Gastrocnemius medialis (tissue), 4 donors: ENCODE results near the gene ZFAND6.

ENCODE experiments used
- CTCF ChIP-seq, 5 experiments: fragments of 450-650 bp in 3 of 5; fragments of 200-600 bp in 2 of 5; sonication (generic) in 2 of 5; IDR thresholded peaks in 4 of 5; conservative IDR thresholded peaks in 1 of 5; 1 replicate in 4 of 5; 2 replicates in 1 of 5; pipeline ENCODE4 v1.5.1; 2016 to 2019; ENCODE audit warnings: antibody characterized with exemption in 5 of 5, mild to moderate bottlenecking in 3 of 5, moderate library complexity in 3 of 5
- POLR2A ChIP-seq, 2 donors: fragments of 450-650 bp; IDR thresholded peaks; one replicate each; pipeline ENCODE4 v1.6.1; 2017; ENCODE audit warnings: antibody characterized with exemption in 2 of 2, mild to moderate bottlenecking in 2 of 2, moderate library complexity in 2 of 2

GRCh38 chr15:80015156-80015555 is 44.3 kb upstream of the ZFAND6 start:
- TF ChIP-seq CTCF (IDR thresholded peaks at IDR 0.05 in 4 of 5, conservative IDR thresholded peaks at IDR 0.05 in 1 of 5) = no peak
- TF ChIP-seq POLR2A (IDR thresholded peaks at IDR 0.05) = no peak
